ENCODE results near the gene EOLA1. TPM values are rescaled to one million over a fixed set of nuclear protein-coding genes. Genes with fewer than 3 reads are reported as not detected.
"Not testable (repeated sequence)": the region's sequence is repeated elsewhere in the genome, so short reads cannot be mapped to it uniquely, and the experiment has no call there.

EOLA1 gene
- total RNA-seq, 4 donors from 2014 or later: 5.7 to 10.9 (median 8.7) TPM

- no peaks in the 10 kb centered on the region for H3K9me3 ChIP-seq
- H3K27ac ChIP-seq: no peak overlapping the region
- WGBS: 84% methylated on average over 2 of the region's 2 CpGs
Measured at GRCh38 chrX:149516604-149517003, 24.2 kb upstream of the EOLA1 start.

DNA sequence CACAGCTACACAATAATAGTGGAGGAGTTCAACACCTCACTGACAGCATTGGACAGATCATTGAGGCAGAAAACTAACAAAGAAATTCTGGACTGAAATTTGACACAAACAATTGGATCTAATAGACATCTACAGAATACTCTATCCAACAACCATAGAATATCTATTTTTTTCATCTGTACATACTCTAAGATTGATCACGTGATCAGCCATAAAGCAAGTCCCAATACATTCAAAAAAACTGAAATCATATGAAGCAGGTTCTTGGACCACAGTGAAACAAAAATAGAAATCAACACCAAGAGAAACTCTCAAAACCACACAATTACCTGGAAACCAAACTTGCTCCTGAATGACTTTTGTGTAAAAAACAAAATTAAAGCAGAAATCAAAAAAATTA lies 23.5 kb upstream of the EOLA1 start:
- no peak for DNase-seq (ENCODE audit: low spot score in 2 of 2)
- Histone ChIP-seq H3K4me1 (peaks cover 7% of the 10 kb centered on the region), H3K27ac (no peak overlapping the region), H3K27me3 (no peaks in the 10 kb centered on the region), H3K4me3 (no peak overlapping the region), H3K36me3 (no peaks in the 10 kb centered on the region), H3K9me3 (no peaks in the 10 kb centered on the region)
- TF ChIP-seq POLR2AphosphoS5 (IDR thresholded peaks at IDR 0.05): no peak
- no peak for TF ChIP-seq POLR2A (IDR thresholded peaks at IDR 0.05)
- TF ChIP-seq, protein P1, sequence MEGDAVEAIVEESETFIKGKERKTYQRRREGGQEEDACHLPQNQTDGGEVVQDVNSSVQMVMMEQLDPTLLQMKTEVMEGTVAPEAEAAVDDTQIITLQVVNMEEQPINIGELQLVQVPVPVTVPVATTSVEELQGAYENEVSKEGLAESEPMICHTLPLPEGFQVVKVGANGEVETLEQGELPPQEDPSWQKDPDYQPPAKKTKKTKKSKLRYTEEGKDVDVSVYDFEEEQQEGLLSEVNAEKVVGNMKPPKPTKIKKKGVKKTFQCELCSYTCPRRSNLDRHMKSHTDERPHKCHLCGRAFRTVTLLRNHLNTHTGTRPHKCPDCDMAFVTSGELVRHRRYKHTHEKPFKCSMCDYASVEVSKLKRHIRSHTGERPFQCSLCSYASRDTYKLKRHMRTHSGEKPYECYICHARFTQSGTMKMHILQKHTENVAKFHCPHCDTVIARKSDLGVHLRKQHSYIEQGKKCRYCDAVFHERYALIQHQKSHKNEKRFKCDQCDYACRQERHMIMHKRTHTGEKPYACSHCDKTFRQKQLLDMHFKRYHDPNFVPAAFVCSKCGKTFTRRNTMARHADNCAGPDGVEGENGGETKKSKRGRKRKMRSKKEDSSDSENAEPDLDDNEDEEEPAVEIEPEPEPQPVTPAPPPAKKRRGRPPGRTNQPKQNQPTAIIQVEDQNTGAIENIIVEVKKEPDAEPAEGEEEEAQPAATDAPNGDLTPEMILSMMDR (IDR thresholded peaks at IDR 0.05): no peak
- no peak for TF ChIP-seq EP300 (IDR thresholded peaks at IDR 0.05)
- 57% methylated on average over 1 of the region's 1 CpG for WGBS

More at GRCh38 chrX:149516604-149517003, 24.2 kb upstream of the EOLA1 start:
- DNase-seq (ENCODE audit: low spot score in 2 of 2): no peak
- H3K27me3 ChIP-seq: no peaks in the 10 kb centered on the region
- no peak for TF ChIP-seq EP300 (IDR thresholded peaks at IDR 0.05)
- no peaks in the 10 kb centered on the region for H3K36me3 ChIP-seq
- peaks cover 8% of the 10 kb centered on the region for H3K4me1 ChIP-seq
- no peak overlapping the region for H3K4me3 ChIP-seq

GRCh38 chrX:149518236-149518635 lies 22.6 kb upstream of the EOLA1 start:
- Histone ChIP-seq H3K36me3 (no peaks in the 10 kb centered on the region), H3K27me3 (no peaks in the 10 kb centered on the region), H3K4me1 (no peaks in the 10 kb centered on the region), H3K4me3 (no peak overlapping the region), H3K27ac (no peak overlapping the region), H3K9me3 (no peaks in the 10 kb centered on the region)
- TF ChIP-seq EP300 (IDR thresholded peaks at IDR 0.05): no peak
- TF ChIP-seq POLR2AphosphoS5 (IDR thresholded peaks at IDR 0.05): no peak
- TF ChIP-seq POLR2A (IDR thresholded peaks at IDR 0.05): no peak
- TF ChIP-seq, protein P1 (IDR thresholded peaks at IDR 0.05): no peak
- no peak for DNase-seq (ENCODE audit: low spot score in 2 of 2)
- WGBS: 70% methylated on average over 7 of the region's 7 CpGs

DNA sequence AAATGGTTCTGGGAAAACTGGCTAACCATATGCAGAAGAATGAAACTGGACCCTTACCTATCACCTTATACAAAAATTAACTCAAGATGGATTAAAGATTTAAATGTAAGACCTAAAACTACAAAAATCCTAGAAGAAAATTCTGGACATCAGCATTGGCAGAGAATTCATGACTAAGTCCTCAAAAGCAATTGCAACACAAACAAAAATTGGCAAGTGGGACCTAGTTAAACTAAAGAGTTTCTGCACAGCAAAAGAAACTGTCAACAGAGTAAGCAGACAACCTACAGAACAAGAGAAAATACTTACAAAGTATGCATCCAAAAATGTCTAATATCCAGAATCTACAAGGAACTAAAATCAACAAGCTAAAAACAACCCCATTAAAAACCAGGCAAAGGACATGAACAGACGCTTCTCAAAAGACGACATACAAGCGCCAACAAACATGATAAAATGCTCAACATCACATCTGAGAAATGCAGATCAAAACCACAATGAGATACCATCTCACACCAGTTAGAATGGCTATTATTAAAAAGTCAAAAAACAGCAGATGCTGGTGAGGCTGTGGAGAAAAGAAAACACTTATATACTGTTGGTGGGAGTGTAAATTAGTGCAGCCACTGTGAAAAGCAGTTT lies 20.1 kb upstream of the EOLA1 start:
- not testable (repeated sequence) for H3K4me1 ChIP-seq; DNase-seq (ENCODE audit: low spot score in 2 of 2); H3K27me3 ChIP-seq; H3K36me3 ChIP-seq; H3K4me3 ChIP-seq; H3K27ac ChIP-seq; H3K9me3 ChIP-seq
- WGBS: 29% methylated on average over 3 of the region's 3 CpGs

DNA sequence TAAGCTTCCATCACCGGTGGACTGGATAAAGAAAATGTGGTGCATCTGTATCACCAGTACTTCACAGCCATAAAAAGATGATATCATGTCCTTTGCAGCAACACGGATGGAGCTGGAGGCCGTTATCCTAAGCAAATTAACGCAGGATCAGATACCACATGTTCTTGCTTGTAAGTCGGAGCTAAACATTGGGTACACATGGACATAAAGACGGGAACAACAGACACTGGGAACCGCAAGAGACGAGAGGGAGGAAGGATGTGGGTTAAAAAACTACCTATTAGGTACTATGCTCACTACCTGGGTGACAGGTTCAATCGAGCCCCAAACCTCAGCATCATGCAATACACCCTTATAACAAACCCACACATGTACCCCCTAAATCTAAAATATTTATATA lies 19.4 kb upstream of the EOLA1 start:
- 38% methylated on average over 9 of the region's 9 CpGs for whole genome bisulfite sequencing

GRCh38 chrX:149522916-149523315 lies 17.9 kb upstream of the EOLA1 start:
- H3K27me3 ChIP-seq: no peaks in the 10 kb centered on the region
- no peaks in the 10 kb centered on the region for H3K9me3 ChIP-seq
- 48% methylated on average over 2 of the region's 2 CpGs for WGBS
- no peak overlapping the region for H3K4me3 ChIP-seq
- H3K27ac ChIP-seq: no peak overlapping the region
- no peak for DNase-seq (ENCODE audit: low spot score in 2 of 2)
- TF ChIP-seq EP300 (IDR thresholded peaks at IDR 0.05): no peak
- TF ChIP-seq, protein P1 (IDR thresholded peaks at IDR 0.05): no peak
- no peak for TF ChIP-seq POLR2AphosphoS5 (IDR thresholded peaks at IDR 0.05)
- TF ChIP-seq POLR2A (IDR thresholded peaks at IDR 0.05): no peak
- H3K36me3 ChIP-seq: no peaks in the 10 kb centered on the region
- H3K4me1 ChIP-seq: no peaks in the 10 kb centered on the region

More for the DNA sequence above, 19.4 kb upstream of the EOLA1 start:
- no peak for DNase-seq (ENCODE audit: low spot score in 2 of 2)
- Histone ChIP-seq H3K27me3 (no peaks in the 10 kb centered on the region), H3K27ac (no peak overlapping the region), H3K9me3 (no peaks in the 10 kb centered on the region), H3K4me1 (no peaks in the 10 kb centered on the region), H3K36me3 (no peaks in the 10 kb centered on the region), H3K4me3 (no peak overlapping the region)
- TF ChIP-seq, protein P1 (IDR thresholded peaks at IDR 0.05): no peak
- TF ChIP-seq POLR2A (IDR thresholded peaks at IDR 0.05) (no peak), EP300 (IDR thresholded peaks at IDR 0.05) (no peak), POLR2AphosphoS5 (IDR thresholded peaks at IDR 0.05) (no peak)

GRCh38 chrX:149525389-149525788 lies 15.4 kb upstream of the EOLA1 start:
- not testable (repeated sequence) for H3K9me3 ChIP-seq; H3K4me1 ChIP-seq; H3K27me3 ChIP-seq; H3K36me3 ChIP-seq; DNase-seq (ENCODE audit: low spot score in 2 of 2); H3K27ac ChIP-seq; H3K4me3 ChIP-seq
- WGBS: no CpG with 5 or more reads among the region's 10 CpGs

DNA sequence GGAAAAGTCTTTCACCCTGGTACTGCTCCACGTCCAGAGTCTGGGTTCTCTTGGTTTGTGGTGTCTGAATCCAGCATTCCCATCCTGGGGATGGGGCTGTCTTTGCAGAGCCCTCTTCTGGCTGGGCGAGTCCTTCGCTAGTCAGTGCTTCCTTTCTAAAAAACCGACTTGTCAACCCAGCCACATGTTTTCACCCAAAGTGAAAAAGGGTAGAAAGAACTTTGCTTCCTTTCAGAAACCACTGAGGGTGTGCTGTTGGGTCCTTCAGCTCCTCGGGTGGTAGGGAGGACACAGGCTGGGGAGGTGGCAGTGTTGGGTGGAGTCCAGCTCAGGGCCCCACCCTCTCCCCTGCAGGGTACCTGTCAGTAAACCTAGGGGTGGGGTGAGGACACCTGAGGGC lies 14.9 kb upstream of the EOLA1 start:
- H3K27me3 ChIP-seq; H3K9me3 ChIP-seq; H3K27ac ChIP-seq; DNase-seq (ENCODE audit: low spot score in 2 of 2); H3K4me1 ChIP-seq; H3K4me3 ChIP-seq; H3K36me3 ChIP-seq: not testable (repeated sequence)
- no CpG with 5 or more reads among the region's 5 CpGs for WGBS

GRCh38 chrX:149526318-149527033 lies 14.3 kb upstream of the EOLA1 start:
- not testable (repeated sequence) for DNase-seq (ENCODE audit: low spot score in 2 of 2); H3K4me3 ChIP-seq; H3K9me3 ChIP-seq; H3K4me1 ChIP-seq; H3K27ac ChIP-seq; H3K27me3 ChIP-seq; H3K36me3 ChIP-seq
- 60% methylated on average over 1 of the region's 13 CpGs for WGBS

Data from suprapubic skin (tissue), 4 donors.